A673 (cell line): ENCODE results near the gene DMD. TPM values are rescaled to one million over a fixed set of nuclear protein-coding genes. Genes with fewer than 3 reads are reported as not detected.
"Not testable (repeated sequence)": the region's sequence is repeated elsewhere in the genome, so short reads cannot be mapped to it uniquely, and the experiment has no call there.

Source experiments
- BruUV-seq: library from RNA; stranded (reverse); fragments of 400-500 nt; replicated peaks from 2 replicates; lab custom pipeline; 2021; lab: Mats Ljungman, UMichigan
- CTCF ChIA-PET: fragments of 300-600 bp; sonication (Branson Sonifier 250); formaldehyde crosslinking; loops from one replicate; lab custom pipeline; 2022; ENCODE audit warnings: antibody characterized with exemption; lab: Charles Lee
- POLR2A ChIA-PET: fragments of 300-600 bp; sonication (Branson Sonifier 250); formaldehyde crosslinking; loops from one replicate; lab custom pipeline; 2022; ENCODE audit warnings: antibody characterized with exemption; ENCODE audit not compliant: low non-redundant PET; lab: Charles Lee
- DNase-seq: peaks from one replicate; pipeline ENCODE4 v3.0.0-alpha.2; 2015; ENCODE audit warnings: low spot score
- H3K27ac ChIP-seq: fragments of 200-600 bp; sonication (generic); 2 replicates; pipeline ENCODE4 v1.5.1; 2016; ENCODE audit warnings: mixed run types, low read depth, mild to moderate bottlenecking, mixed read lengths, antibody characterized with exemption, low read length; ENCODE audit not compliant: poor library complexity, severe bottlenecking
- H3K27me3 ChIP-seq: fragments of 200-600 bp; sonication (generic); replicated peaks from 2 replicates; pipeline ENCODE4 v1.6.1; 2017; ENCODE audit warnings: mixed run types, low read depth, mild to moderate bottlenecking, mixed read lengths, antibody characterized with exemption, low read length; ENCODE audit not compliant: insufficient read depth, poor library complexity
- H3K36me3 ChIP-seq: fragments of 200-600 bp; sonication (generic); 2 replicates; pipeline ENCODE4 v1.6.1; 2016; ENCODE audit warnings: mixed run types, mild to moderate bottlenecking, mixed read lengths, antibody characterized with exemption, low read length; ENCODE audit not compliant: insufficient read depth, poor library complexity, severe bottlenecking
- H3K4me1 ChIP-seq: fragments of 200-600 bp; sonication (generic); 2 replicates; pipeline ENCODE4 v1.6.1; 2017; ENCODE audit warnings: mixed run types, mild to moderate bottlenecking, mixed read lengths, antibody characterized with exemption, low read length; ENCODE audit not compliant: insufficient read depth, poor library complexity, severe bottlenecking
- H3K4me3 ChIP-seq: fragments of 200-600 bp; sonication (generic); 2 replicates; pipeline ENCODE4 v1.5.1; 2016; ENCODE audit warnings: low read depth, mixed run types, mild to moderate bottlenecking, mixed read lengths, low read length; ENCODE audit not compliant: poor library complexity, severe bottlenecking
- H3K9me3 ChIP-seq: fragments of 200-600 bp; sonication (generic); 2 replicates; pipeline ENCODE4 v1.6.1; 2016; ENCODE audit warnings: mixed run types, low read depth, mild to moderate bottlenecking, mixed read lengths, antibody characterized with exemption, low read length; ENCODE audit not compliant: poor library complexity, severe bottlenecking
- CTCF ChIP-seq: fragments of 300-800, 200-600 bp; sonication (generic); conservative IDR thresholded peaks from 2 replicates; pipeline ENCODE4 v1.5.1; 2017; ENCODE audit warnings: low read depth, mild to moderate bottlenecking, antibody characterized with exemption, low read length, moderate library complexity, mixed read lengths
- EZH2 ChIP-seq: fragments of 200-600 bp; sonication (generic); IDR thresholded peaks from 2 replicates; pipeline ENCODE4 v1.6.1; 2017; ENCODE audit warnings: borderline replicate concordance, low read depth, mild to moderate bottlenecking, mixed read lengths, antibody characterized with exemption, low read length; ENCODE audit not compliant: poor library complexity, severe bottlenecking
- intact Hi-C: fragments of 100-400 bp; cut with micrococcal nuclease; formaldehyde crosslinking; loops from one replicate; pipeline ENCODE4 v1.10.0; 2022; ENCODE audit not compliant: unreplicated experiment
- total RNA-seq: library from RNA; stranded (reverse); gene quantifications from 2 replicates; pipeline ENCODE4 v1.2.3, GENCODE V29; 2021

The DMD gene
- total RNA-seq, 1 experiment from 2014 or later: 5.4 TPM

GRCh38 chrX:31932769-31933168 is 1278.6 kb downstream of the DMD start:
- Histone ChIP-seq H3K27ac (no peak overlapping the region), H3K4me3 (no peak overlapping the region), H3K27me3 (no peaks in the 10 kb centered on the region), H3K4me1 (no peaks in the 10 kb centered on the region), H3K9me3 (no peaks in the 10 kb centered on the region), H3K36me3 (no peaks in the 10 kb centered on the region)
- no peak for DNase-seq
- TF ChIP-seq CTCF (no peak), EZH2 (no peak)
- intact Hi-C loops: no loop called here
- no TSS peak for BruUV-seq
- POLR2A ChIA-PET: no interaction called here
- CTCF ChIA-PET: no interaction called here

- H3K36me3 ChIP-seq, H3K4me3 ChIP-seq, H3K4me1 ChIP-seq, H3K27me3 ChIP-seq, CTCF ChIA-PET, BruUV-seq, H3K9me3 ChIP-seq, intact Hi-C loops, DNase-seq, H3K27ac ChIP-seq, POLR2A ChIA-PET: not testable (repeated sequence)
Observed at GRCh38 chrX:31932320-31932719, 1279.0 kb downstream of the DMD start.

- POLR2A ChIA-PET: no interaction called here
- Histone ChIP-seq H3K27me3 (no peaks in the 10 kb centered on the region), H3K4me1 (no peaks in the 10 kb centered on the region), H3K27ac (no peak overlapping the region), H3K9me3 (no peaks in the 10 kb centered on the region), H3K36me3 (no peaks in the 10 kb centered on the region), H3K4me3 (no peak overlapping the region)
- BruUV-seq: no TSS peak
- TF ChIP-seq CTCF: no peak
- TF ChIP-seq EZH2: no peak
- CTCF ChIA-PET: no interaction called here
- intact Hi-C loops: no loop called here
- peak; percentile 46 for DNase-seq
Observed at GRCh38 chrX:31931225-31931624, 1280.1 kb downstream of the DMD start.

- ChIA-PET CTCF (no interaction called here), POLR2A (interaction anchor here (0.7 kb wide), 1 partner anchor 22 kb away, joined by 4 read pairs; no protein-coding TSS in a partner anchor)
- no peak overlapping the region for H3K4me3 ChIP-seq
- no peaks in the 10 kb centered on the region for H3K4me1 ChIP-seq
- no peak overlapping the region for H3K27ac ChIP-seq
- H3K36me3 ChIP-seq: no peaks in the 10 kb centered on the region
- DNase-seq: no peak
- intact Hi-C loops: no loop called here
- H3K9me3 ChIP-seq: no peaks in the 10 kb centered on the region
- no TSS peak for BruUV-seq
- H3K27me3 ChIP-seq: no peaks in the 10 kb centered on the region
- TF ChIP-seq EZH2: no peak
- no peak for TF ChIP-seq CTCF
Observed at GRCh38 chrX:31929366-31929765, 1282.0 kb downstream of the DMD start.
